Activated gamma-delta T cell treated with anti-CD3 and anti-CD28 coated beads, Interleukin-2, amount 50 U/mL, for 16 hours (primary cell): Measurements from ENCODE around the gene SPATA22.
"Not testable (repeated sequence)": the region's sequence is repeated elsewhere in the genome, so short reads cannot be mapped to it uniquely, and the experiment has no call there.

Experiments
- DNase-seq: peaks from one replicate; pipeline ENCODE4 v3.0.0-alpha.2; 2020; ENCODE audit warnings: low read depth

Gene SPATA22

DNA sequence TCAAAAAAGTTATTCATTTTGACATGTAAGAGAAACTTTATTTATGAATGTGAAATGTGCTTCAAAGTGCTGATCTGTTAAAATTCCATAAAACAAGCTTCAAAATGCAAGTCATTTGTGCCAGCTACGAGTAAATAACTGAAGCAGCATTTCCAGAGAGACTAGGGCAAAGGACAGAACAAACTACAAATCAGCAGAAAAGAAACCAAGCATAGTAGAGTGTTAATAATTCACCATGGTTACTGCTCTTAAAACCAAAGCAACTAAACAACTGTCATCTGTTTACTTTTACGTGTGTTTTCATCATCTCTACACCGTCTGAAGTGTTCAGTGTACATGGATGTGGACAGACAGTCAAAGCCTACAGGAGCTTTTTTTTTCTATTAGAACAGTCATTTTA, 2.6 kb upstream of the SPATA22 start:
- DNase-seq, result no peak

DNA sequence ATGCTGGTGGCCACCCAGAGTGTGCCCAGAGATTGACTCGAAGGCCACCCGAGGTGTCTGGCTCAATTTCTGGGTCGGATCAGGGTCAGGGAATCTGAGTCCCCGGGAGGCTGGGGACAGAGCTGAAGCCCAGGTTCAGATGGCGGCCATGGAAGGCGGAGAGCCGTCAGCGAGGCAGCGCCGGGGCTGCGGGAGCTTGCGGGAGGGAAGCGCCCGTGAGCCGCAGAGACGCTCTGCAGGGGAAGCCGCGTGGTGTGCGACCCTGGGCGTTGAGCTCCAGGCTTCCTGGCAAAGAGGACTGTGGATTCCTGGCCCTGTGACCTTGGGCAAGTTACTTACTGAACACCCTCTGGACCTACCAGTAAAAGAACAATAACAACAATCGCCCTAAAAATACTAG, 518 bp upstream of the SPATA22 start:
- DNase-seq, result no peak

DNA sequence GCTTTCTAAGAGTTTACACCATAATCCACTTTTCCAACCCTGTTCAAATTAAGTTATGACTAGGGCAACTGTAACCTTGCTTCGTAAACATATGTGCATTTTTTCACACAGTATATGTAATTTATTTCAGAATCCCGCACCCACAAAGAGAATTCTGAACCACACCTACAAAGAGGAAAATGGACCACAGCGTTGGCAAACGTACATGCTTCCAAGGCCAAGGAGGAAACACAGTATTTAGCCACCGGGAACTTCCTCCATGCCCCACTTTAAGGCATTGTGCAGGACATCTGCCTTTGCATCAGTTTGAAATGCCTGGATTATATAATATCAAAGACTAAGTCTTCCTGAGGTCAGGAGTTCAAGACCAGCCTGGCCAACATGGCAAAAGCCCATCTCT, 2.1 kb downstream of the SPATA22 start:
- no peak for DNase-seq

DNA sequence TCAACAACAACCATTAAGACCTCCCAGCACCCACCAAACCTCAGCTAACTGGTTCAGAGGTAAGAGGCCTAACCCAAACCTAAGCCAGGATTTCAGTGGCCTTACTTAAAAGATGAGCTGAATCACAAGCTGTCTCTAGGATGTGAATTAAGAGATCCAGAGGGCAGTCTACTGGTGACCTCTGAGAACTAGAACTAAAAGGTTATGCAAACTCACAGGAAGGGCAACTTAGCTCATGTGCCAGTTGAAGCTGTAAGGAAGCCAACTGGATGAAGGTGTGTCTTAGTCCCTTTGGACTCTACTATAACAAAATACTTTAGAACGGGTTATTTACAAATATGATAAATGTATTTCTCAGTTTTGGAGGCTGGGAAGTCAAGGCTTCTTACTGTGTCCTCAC, 5.3 kb downstream of the SPATA22 start:
- not testable (repeated sequence) for DNase-seq

DNA sequence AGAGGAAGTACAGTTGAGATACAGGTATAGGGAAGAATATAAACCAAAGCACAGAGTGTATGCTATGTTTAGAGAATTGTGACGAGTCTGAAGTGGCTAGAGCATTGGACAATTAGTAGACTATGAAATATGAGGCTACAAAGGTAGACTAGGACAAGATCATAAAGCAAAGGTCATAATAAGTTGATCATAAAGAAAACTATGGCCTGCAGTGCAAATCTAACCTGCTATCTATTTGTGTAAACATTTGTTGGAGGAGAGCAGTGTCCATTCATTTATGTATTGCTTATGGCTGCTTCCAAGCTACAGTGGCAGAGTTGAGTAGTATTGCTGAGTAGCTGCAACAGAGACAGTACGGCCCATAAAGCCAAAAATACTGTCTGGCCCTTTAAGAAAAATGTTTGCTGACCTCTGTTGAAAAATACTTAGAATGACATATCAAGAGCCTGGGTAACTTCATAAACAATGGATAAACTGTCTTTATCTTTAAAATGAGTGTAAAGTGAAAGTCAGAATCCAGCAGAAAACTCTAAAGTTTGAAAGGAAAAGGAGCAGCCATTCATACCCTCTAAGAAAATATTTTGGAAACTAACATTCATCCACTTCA, 23.5 kb downstream of the SPATA22 start:
- DNase-seq, result no peak

DNA sequence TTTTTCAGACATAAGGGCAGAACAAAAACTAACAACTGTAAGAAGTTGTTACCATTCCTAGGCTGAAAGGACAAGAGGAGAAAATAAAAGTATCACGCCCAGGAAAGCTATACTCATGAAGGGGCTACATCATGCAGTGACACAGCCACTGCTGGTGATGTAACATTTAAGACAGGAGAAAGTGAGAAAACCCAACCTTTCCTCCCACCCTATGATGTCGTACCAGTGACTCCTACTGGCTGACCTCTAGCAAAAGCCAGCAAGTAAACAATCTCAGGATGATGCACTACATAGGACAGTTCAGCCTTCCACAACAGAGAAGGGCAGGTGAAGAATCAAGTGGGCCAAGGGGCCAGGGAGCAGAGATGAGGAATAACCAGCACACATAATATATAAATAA, 24.0 kb downstream of the SPATA22 start:
- DNase-seq, result no peak

DNA sequence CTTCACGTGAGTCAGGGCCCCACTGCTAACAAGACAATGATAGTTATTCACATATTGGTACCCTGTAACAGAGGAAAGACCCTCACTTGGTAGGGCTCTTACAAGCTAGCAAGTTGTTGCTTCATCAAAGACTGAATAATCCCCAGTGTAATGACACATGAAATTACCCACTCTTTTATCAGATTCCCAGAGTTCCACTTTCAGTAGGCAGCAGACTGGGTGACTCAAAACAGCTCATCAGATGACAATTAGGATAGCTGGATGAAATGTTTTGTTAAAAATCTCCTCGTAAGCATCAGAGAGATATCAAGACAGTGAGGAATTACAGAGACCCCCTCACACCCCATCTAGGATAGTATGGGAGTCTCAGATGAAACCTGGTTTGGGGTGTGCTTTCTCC, 31.2 kb downstream of the SPATA22 start:
- DNase-seq, result no peak

DNA sequence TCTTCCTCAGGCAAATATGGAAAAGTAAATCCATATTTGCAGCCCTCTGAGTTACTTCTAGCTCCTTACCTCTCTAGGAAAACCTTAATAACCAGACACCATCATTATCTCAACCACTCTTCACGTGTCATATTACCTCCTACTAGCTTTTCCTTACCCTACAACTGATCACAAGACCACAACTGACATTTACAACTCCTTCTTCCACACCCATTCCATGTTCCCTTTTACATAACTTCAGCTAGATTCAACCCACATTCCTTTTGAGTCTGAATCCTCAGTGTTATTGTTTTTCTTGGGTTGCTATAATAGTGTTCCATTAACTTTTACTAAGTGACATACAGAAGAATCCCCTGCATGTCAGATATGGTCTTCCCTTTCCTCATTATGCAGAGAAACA, 33.3 kb downstream of the SPATA22 start:
- no peak for DNase-seq

DNA sequence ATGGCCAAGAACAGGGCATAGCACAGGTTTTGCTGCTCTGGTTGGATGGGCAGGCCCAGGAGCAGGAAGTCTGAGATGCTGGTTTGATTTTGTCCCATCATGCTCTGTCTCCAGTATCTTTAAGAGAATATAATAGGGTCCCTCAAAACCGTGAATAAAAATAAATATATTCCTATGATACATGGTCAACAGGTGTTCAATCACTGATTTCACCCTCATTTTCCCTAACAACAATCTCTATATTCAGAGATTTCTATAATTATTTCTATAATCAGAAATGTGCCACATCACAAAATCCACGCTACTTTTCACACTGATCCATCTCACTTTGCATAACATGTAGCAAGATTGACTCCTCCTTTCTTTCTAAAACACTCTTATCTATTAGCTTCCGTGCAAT, 37.9 kb downstream of the SPATA22 start, which contains the start of gene OR1E2:
TSS of gene OR1E2 (minus strand) at position 101 of the 400 bp plus-strand sequence. CDS start at position 101, 0 bp downstream.
- no peak for DNase-seq

DNA sequence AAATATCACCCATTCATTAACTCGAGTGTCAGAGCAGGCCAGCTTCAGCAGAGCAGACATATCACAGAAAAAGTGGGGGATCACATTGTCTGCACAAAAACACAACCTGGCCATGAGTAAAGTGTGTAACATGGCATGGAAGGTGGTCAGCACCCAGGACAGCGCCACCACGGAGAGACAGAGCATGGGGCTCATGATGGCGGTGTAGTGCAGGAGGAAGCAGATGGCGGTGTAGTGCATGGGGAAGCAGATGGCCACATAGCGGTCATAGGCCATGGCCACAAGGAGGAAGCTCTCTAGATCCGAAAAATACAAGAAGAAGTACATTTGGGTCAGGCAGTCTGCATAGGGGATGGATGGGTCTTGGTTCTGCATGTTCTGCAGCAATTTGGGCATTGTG, 38.4 kb downstream of the SPATA22 start:
- DNase-seq, result not testable (repeated sequence)

DNA sequence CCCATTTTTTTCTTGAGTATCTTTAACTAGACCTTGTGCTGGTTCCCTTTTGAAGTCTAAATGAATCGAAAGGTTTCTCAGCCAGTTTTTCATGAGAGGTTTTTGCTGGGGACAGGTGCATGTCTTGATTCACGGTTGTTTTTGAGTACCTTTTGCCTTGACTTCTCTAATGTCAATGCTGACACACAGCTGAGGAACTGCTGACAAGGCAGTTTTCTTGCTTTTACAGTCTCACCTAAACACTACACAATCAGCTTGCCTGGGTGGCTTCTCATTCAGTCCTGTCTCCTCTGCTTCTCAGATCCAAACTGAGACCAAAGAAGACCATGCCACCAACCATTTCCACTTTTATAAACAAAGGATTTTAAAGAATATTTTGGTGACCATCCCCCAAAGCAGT, 53.4 kb downstream of the SPATA22 start:
- no peak for DNase-seq

DNA sequence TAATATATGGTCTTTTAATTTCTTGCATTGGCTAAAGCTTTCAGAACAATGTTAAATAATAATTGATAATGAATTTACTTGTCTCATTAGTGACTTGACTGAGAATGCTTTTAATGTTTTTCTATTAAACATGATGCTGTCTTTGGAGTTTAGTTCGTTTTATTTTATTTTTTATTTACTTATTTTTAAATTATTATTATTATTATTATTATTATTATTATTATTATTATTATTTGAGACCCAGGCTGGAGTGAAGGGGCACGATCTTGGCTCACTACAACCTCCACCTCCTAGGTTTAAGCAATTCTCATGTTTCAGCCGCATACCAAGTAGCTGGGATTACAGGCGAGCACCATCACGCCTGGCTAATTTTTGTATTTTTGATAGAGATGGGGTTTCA, 56.0 kb downstream of the SPATA22 start:
- DNase-seq, result no peak

DNA sequence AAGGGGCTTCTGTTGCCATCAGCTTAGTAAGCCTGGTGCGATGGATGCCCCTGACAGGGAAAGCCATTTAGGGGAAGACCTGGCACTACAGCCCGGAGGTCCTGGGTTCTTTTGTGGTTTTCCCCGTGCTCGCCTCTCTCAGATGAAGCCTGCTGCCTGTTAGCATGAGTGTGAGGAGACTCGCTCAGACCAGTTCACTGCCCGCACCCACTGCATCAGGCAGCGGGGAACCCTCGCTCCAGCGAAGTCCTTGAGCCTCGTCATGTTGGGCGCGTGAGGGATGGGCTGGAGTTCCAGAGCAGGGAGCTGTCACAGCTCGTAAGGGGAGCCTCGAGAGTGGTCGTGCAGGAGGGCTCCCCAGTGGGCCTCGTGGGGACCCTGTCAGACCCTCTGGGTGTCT, 59.4 kb downstream of the SPATA22 start:
- DNase-seq, result not testable (repeated sequence)

DNA sequence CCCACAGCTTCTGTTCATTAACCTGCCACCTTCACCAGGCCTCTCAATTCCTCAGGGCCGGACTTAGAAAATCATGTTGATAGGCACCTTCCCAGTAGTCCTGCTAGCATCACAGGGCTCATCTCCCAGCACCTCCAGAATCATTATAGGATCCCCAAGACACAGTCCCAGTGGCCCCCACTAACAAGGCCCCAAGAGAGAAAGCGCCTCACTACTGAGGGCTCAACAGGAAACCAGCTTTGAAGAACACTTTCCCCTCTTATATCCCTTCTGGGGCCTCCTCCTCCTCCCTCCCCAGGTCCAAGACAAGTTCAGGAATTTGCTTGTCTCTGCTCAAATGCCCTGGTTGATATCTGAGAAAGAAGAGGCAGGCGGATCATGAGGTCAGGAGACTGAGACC, 60.5 kb downstream of the SPATA22 start, which contains the start of gene OR3A3:
TSS of gene OR3A3 (plus strand) at position 301 of the 400 bp plus-strand sequence.
- DNase-seq, result no peak

DNA sequence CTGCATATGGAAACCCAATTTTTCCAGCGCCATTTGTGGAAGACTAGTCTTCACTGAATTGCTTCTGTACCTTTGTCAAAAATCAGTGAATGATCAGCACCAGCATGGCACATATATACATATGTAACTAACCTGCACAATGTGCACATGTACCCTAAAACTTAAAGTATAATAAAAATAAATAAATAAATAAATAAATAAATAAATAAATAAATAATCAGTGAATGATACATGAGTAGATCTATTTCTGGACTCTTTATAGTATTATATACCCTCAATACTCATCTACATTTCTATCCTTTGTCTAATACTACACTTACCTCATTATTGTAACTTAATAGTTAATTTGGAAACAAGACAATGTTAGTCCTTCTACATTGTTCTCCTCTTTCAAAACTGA, 67.8 kb downstream of the SPATA22 start:
- not testable (repeated sequence) for DNase-seq

DNA sequence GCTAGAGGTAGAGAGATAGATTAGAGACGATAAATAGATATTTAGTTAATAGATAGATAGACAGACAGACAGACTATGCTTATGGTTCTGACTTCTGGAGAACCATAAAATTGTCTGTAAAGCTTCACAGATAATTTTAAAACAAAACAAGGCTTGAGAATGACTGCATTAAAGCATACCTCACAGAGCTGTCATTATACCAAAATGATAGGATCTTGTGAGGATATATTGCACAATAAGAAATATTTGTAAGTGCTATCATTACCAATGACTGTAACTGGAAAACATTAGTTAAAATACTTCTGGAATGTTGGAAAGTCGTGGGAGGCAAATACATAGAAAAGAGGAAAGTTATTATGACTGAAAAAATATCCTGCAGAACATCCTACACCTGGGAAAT, 69.8 kb downstream of the SPATA22 start:
- no peak for DNase-seq

DNA sequence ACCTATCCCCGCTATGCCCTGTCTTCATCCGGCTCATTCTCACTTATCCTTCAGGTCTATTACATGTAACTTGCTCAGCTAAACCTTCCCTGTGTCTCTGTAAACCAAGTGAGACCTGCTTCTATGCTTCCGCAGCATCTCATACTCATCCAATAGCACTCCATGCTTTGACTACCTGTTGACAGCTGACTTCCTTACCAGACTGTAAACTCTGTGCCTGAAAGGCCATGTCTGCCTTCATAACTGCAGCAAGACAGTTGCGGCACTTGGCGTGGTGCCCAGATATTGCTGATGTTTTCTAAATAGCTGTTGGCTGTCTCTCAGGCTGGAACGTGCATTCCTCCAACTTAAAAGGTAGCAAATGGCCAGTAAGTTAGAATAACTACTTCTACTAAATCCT, 71.6 kb downstream of the SPATA22 start:
- no peak for DNase-seq

DNA sequence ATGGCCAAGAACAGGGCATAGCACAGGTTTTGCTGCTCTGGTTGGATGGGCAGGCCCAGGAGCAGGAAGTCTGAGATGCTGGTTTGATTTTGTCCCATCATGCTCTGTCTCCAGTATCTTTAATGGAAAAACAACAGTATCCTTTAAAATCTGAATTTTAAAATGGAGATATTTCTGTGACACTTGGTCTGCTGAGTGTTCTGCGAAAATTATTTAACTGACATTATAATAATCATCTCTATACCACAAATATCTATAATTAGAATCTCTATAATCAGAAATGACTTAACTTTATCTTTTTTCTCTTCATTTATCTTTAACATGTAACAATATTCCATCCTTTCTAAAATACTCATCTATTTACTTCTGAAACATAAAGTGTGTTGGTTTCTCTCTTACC, 73.3 kb downstream of the SPATA22 start, which contains the start of gene OR1E1:
TSS of gene OR1E1 (minus strand) at position 101 of the 400 bp plus-strand sequence. CDS start at position 101, 0 bp downstream.
- no peak for DNase-seq

DNA sequence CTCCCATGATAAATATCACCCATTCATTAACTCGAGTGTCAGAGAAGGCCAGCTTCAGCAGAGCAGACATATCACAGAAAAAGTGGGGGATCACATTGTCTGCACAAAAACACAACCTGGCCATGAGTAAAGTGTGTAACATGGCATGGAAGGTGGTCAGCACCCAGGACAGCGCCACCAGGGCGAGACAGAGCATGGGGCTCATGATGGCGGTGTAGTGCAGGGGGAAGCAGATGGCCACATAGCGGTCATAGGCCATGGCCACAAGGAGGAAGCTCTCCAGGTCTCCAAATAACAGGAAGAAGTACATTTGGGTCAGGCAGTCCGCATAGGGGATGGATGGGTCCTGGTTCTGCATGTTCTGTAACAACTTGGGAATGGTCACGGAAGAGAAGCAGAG, 73.8 kb downstream of the SPATA22 start:
- DNase-seq, result not testable (repeated sequence)
